DND-41 (cell line): ENCODE data around the gene UNC13C.

Source experiments
- EZH2 ChIP-seq: IDR thresholded peaks from 3 replicates; pipeline ENCODE4 v1.6.1; 2012; ENCODE audit warnings: borderline replicate concordance, low read depth, mild to moderate bottlenecking, moderate library complexity, low read length, inconsistent platforms; ENCODE audit not compliant: severe bottlenecking
- TF ChIP-seq, protein P1 (sequence below): IDR thresholded peaks from 2 replicates; pipeline ENCODE4 v1.5.1; 2012; ENCODE audit warnings: borderline replicate concordance, low read length, moderate library complexity, mild to moderate bottlenecking; ENCODE audit not compliant: poor library complexity, severe bottlenecking; ENCODE audit errors: extremely low read depth

DNA sequence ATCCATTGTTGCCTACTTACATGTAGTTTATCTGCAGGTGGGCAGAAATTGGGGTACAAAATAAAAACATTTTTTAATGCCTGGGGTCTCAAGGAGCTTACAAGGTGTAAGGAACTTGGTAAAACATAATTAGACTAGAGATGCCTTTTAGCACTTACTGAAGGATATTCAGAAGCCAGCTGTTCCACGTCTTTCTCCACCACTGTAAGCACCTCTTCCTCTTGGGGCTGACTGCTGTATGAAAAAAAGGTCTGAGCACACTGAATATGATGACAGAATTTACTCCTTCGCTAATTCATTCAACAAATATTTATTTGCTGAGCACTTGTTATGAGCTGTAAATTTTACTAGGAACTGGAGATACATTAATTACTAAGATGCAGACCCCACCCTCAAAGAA is 539.1 kb downstream of the UNC13C start:
- TF ChIP-seq, protein P1, sequence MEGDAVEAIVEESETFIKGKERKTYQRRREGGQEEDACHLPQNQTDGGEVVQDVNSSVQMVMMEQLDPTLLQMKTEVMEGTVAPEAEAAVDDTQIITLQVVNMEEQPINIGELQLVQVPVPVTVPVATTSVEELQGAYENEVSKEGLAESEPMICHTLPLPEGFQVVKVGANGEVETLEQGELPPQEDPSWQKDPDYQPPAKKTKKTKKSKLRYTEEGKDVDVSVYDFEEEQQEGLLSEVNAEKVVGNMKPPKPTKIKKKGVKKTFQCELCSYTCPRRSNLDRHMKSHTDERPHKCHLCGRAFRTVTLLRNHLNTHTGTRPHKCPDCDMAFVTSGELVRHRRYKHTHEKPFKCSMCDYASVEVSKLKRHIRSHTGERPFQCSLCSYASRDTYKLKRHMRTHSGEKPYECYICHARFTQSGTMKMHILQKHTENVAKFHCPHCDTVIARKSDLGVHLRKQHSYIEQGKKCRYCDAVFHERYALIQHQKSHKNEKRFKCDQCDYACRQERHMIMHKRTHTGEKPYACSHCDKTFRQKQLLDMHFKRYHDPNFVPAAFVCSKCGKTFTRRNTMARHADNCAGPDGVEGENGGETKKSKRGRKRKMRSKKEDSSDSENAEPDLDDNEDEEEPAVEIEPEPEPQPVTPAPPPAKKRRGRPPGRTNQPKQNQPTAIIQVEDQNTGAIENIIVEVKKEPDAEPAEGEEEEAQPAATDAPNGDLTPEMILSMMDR, result no peak
- TF ChIP-seq EZH2, result no peak
